H1 (cell line): ENCODE measurements around the gene CDC42BPB. TPM values are rescaled to one million over a fixed set of nuclear protein-coding genes. Genes with fewer than 3 reads are reported as not detected.

Experiments used
- CTCF ChIA-PET: fragments of 300-600 bp; sonication (Branson Sonifier 250); formaldehyde crosslinking; loops from one replicate; lab custom pipeline; 2021; ENCODE audit not compliant: partially characterized antibody; lab: Charles Lee
- POLR2A ChIA-PET: fragments of 300-600 bp; sonication (Branson Sonifier 250); formaldehyde crosslinking; loops from one replicate; lab custom pipeline; 2021; ENCODE audit warnings: inconsistent platforms; ENCODE audit not compliant: partially characterized antibody; lab: Charles Lee
- DNase-seq, 2 experiments: peaks; one replicate each; pipeline versions ENCODE4 v3.0.0 to v3.0.0-alpha.2; 2010 to 2022; ENCODE audit warnings: low spot score in 2 of 2, low read depth in 1 of 2, mixed read lengths in 1 of 2
- FAIRE-seq: peaks from 2 replicates; lab custom pipeline; 2011; peaks lifted over from hg19 to GRCh38; lab: Jason Lieb, UNC
- H2AFZ ChIP-seq: 2 replicates; pipeline ENCODE4 v1.8.1; 2012; ENCODE audit warnings: low read length, inconsistent platforms
- H2AK5ac ChIP-seq: 2 replicates; pipeline ENCODE4 v1.6.1; 2013; ENCODE audit warnings: low read depth, low read length
- H2BK120ac ChIP-seq: replicated peaks from 2 replicates; pipeline ENCODE3; 2013; ENCODE audit warnings: low read depth, low read length, inconsistent platforms
- H2BK12ac ChIP-seq: 2 replicates; pipeline ENCODE4 v1.6.1; 2013; ENCODE audit warnings: low read depth, low read length
- H2BK15ac ChIP-seq: 2 replicates; pipeline ENCODE4 v1.6.1; 2013; ENCODE audit warnings: low read length
- H2BK20ac ChIP-seq: 2 replicates; pipeline ENCODE4 v1.6.1; 2013; ENCODE audit warnings: low read length
- H2BK5ac ChIP-seq: 2 replicates; pipeline ENCODE4 v1.6.1; 2013; ENCODE audit warnings: low read depth, low read length
- H3K14ac ChIP-seq: 2 replicates; pipeline ENCODE4 v1.6.1; 2013; ENCODE audit warnings: inconsistent platforms; ENCODE audit not compliant: insufficient read length
- H3K18ac ChIP-seq: 2 replicates; pipeline ENCODE4 v1.6.1; 2013; ENCODE audit warnings: low read length; ENCODE audit errors: extremely low read depth
- H3K23ac ChIP-seq: 2 replicates; pipeline ENCODE4 v1.6.1; 2013; ENCODE audit warnings: inconsistent platforms; ENCODE audit not compliant: insufficient read length
- H3K23me2 ChIP-seq: 2 replicates; pipeline ENCODE4 v1.6.1; 2013; ENCODE audit warnings: low read depth, low read length
- H3K27ac ChIP-seq: 2 replicates; pipeline ENCODE4 v1.6.1; 2011; ENCODE audit warnings: low read depth, low read length, inconsistent platforms
- H3K27me3 ChIP-seq, 4 experiments: replicated peaks in 1 of 4; 1 replicate in 1 of 4; 2 replicates in 3 of 4; pipeline versions ENCODE4 v1.6.1 to v1.8.1; 2011 to 2013; ENCODE audit warnings: low read length in 3 of 4, mild to moderate bottlenecking in 3 of 4, inconsistent platforms in 2 of 4, mixed read lengths in 2 of 4, moderate library complexity in 1 of 4; ENCODE audit not compliant: control insufficient read depth in 3 of 4, insufficient read depth in 3 of 4; ENCODE audit errors: extremely low read depth in 1 of 4
- H3K36me3 ChIP-seq, 4 experiments: 2 replicates each; pipeline versions ENCODE4 v1.6.1 to v1.8.1; 2011 to 2013; ENCODE audit warnings: mild to moderate bottlenecking in 4 of 4, low read length in 3 of 4, moderate library complexity in 2 of 4, control low read depth in 1 of 4, inconsistent platforms in 1 of 4; ENCODE audit not compliant: insufficient read depth in 4 of 4, control insufficient read depth in 2 of 4
- H3K4ac ChIP-seq: replicated peaks from 2 replicates; pipeline ENCODE3; 2013; ENCODE audit warnings: low read length, low read depth, mixed read lengths, inconsistent platforms; ENCODE audit not compliant: insufficient read length
- H3K4me1 ChIP-seq, 4 experiments: replicated peaks in 1 of 4; 1 replicate in 1 of 4; 2 replicates in 3 of 4; pipeline versions ENCODE4 v1.6.1 to v1.8.1; 2011 to 2013; ENCODE audit warnings: low read length in 3 of 4, inconsistent platforms in 2 of 4, mixed read lengths in 1 of 4; ENCODE audit not compliant: insufficient read depth in 4 of 4, control insufficient read depth in 3 of 4
- H3K4me2 ChIP-seq, 2 experiments: 2 replicates each; pipeline versions ENCODE4 v1.6.1 to v1.8.1; 2011 to 2013; ENCODE audit warnings: low read depth in 2 of 2, low read length in 2 of 2, control low read depth in 1 of 2, inconsistent platforms in 1 of 2, mild to moderate bottlenecking in 1 of 2; ENCODE audit not compliant: insufficient read depth in 1 of 2
- H3K4me3 ChIP-seq, 4 experiments: fragments of 200-600, 300-600 bp in 1 of 4; sonication (generic), shearing (Covaris generic), sonication (Bioruptor Twin) in 1 of 4; 2 replicates each; pipeline versions ENCODE4 v1.5.1 to v1.8.1; 2011 to 2016; ENCODE audit warnings: low read length in 4 of 4, low read depth in 3 of 4, control low read depth in 2 of 4, inconsistent platforms in 2 of 4, mild to moderate bottlenecking in 2 of 4, mixed read lengths in 1 of 4, moderate library complexity in 1 of 4; ENCODE audit not compliant: insufficient read depth in 2 of 4; ENCODE audit errors: extremely low read depth in 1 of 4
- H3K56ac ChIP-seq: replicated peaks from 2 replicates; pipeline ENCODE3; 2013; ENCODE audit warnings: low read depth, mild to moderate bottlenecking, mixed read lengths, low read length, inconsistent platforms; ENCODE audit not compliant: insufficient read length
- H3K79me1 ChIP-seq: 2 replicates; pipeline ENCODE4 v1.6.1; 2013; ENCODE audit warnings: low read depth, low read length, control low read depth
- H3K79me2 ChIP-seq, 2 experiments: 2 replicates each; pipeline versions ENCODE4 v1.6.1 to v1.8.1; 2012 to 2013; ENCODE audit warnings: low read length in 2 of 2, mild to moderate bottlenecking in 2 of 2, inconsistent platforms in 1 of 2; ENCODE audit not compliant: insufficient read depth in 2 of 2, control insufficient read depth in 1 of 2
- H3K9ac ChIP-seq, 4 experiments: replicated peaks in 1 of 4; 1 replicate in 1 of 4; 2 replicates in 3 of 4; pipeline versions ENCODE4 v1.6.1 to v1.8.1; 2011 to 2013; ENCODE audit warnings: low read depth in 3 of 4, low read length in 3 of 4, control low read depth in 2 of 4, mild to moderate bottlenecking in 2 of 4, moderate library complexity in 2 of 4, inconsistent platforms in 1 of 4; ENCODE audit errors: extremely low read depth in 1 of 4
- H3K9me3 ChIP-seq, 2 experiments: 2 replicates each; pipeline versions ENCODE4 v1.6.1 to v1.8.1; 2012 to 2013; ENCODE audit warnings: mild to moderate bottlenecking in 2 of 2, moderate library complexity in 2 of 2, control low read depth in 1 of 2, inconsistent platforms in 1 of 2, low read depth in 1 of 2, low read length in 1 of 2, mixed read lengths in 1 of 2; ENCODE audit not compliant: insufficient read depth in 2 of 2
- H4K20me1 ChIP-seq, 2 experiments: replicated peaks in 1 of 2; 2 replicates each; pipeline versions ENCODE3 to v1.8.1; 2011 to 2013; ENCODE audit warnings: inconsistent platforms in 2 of 2, low read length in 2 of 2, mild to moderate bottlenecking in 1 of 2; ENCODE audit not compliant: insufficient read depth in 2 of 2, control insufficient read depth in 1 of 2
- H4K5ac ChIP-seq: 2 replicates; pipeline ENCODE4 v1.6.1; 2013; ENCODE audit warnings: low read length, low read depth, mixed read lengths, inconsistent platforms; ENCODE audit not compliant: insufficient read length
- H4K8ac ChIP-seq: 2 replicates; pipeline ENCODE4 v1.8.0; 2013; ENCODE audit warnings: mild to moderate bottlenecking, moderate library complexity, low read length, inconsistent platforms; ENCODE audit not compliant: insufficient read depth; ENCODE audit errors: extremely low read depth
- H4K91ac ChIP-seq: replicated peaks from 2 replicates; pipeline ENCODE3; 2013; ENCODE audit warnings: low read length, mixed read lengths, inconsistent platforms; ENCODE audit not compliant: insufficient read length
- ASH2L ChIP-seq: fragments of 200-600, 300-600 bp; sonication (generic); IDR thresholded peaks from one replicate; pipeline ENCODE4 v1.7.1; 2017; ENCODE audit warnings: low read length
- ATF2 ChIP-seq: IDR thresholded peaks from 2 replicates; pipeline ENCODE4 v1.6.1; 2012; ENCODE audit warnings: low read length, inconsistent platforms
- BCL11A ChIP-seq, 2 experiments: IDR thresholded peaks; one replicate each; pipeline ENCODE4 v1.6.1; 2011; ENCODE audit warnings: low read depth in 2 of 2, low read length in 2 of 2, mild to moderate bottlenecking in 2 of 2
- CBX5 ChIP-seq: fragments of 300-800, 300-1000 bp; sonication (generic); IDR thresholded peaks from 2 replicates; pipeline ENCODE4 v1.7.1; 2016; ENCODE audit warnings: antibody characterized with exemption, low read length, low read depth
- CEBPB ChIP-seq: IDR thresholded peaks from 2 replicates; pipeline ENCODE4 v1.6.1; 2012; ENCODE audit warnings: low read depth, low read length
- EP300 ChIP-seq, 2 experiments: IDR thresholded peaks; 1 replicate in 1 of 2; 2 replicates in 1 of 2; pipeline ENCODE4 v1.6.1; 2011 to 2012; ENCODE audit warnings: low read depth in 2 of 2, low read length in 2 of 2, mild to moderate bottlenecking in 2 of 2, borderline replicate concordance in 1 of 2, inconsistent platforms in 1 of 2, moderate library complexity in 1 of 2
- EZH2 ChIP-seq: fragments of 200-600 bp; sonication (generic); IDR thresholded peaks from 2 replicates; pipeline ENCODE4 v1.7.1; 2012; ENCODE audit warnings: low read depth, mild to moderate bottlenecking, moderate library complexity, low read length, inconsistent platforms; ENCODE audit not compliant: severe bottlenecking
- PHF8 ChIP-seq: fragments of 200-600 bp; sonication (generic); conservative IDR thresholded peaks from 2 replicates; pipeline ENCODE4 v1.7.1; 2012; ENCODE audit warnings: low read depth, mild to moderate bottlenecking, inconsistent platforms, low read length, moderate library complexity
- POLR2A ChIP-seq, 2 experiments: IDR thresholded peaks; 1 replicate in 1 of 2; 2 replicates in 1 of 2; pipeline ENCODE4 v1.6.1; 2011; ENCODE audit warnings: low read depth in 2 of 2, low read length in 2 of 2, mild to moderate bottlenecking in 2 of 2; ENCODE audit errors: control extremely low read depth in 1 of 2
- POLR2AphosphoS5 ChIP-seq: IDR thresholded peaks from 2 replicates; pipeline ENCODE4 v1.6.1; 2011; ENCODE audit warnings: low read depth, low read length
- RAD21 ChIP-seq, 2 experiments: IDR thresholded peaks in 1 of 2; conservative IDR thresholded peaks in 1 of 2; 2 replicates each; pipeline ENCODE4 v1.6.1; 2011; ENCODE audit warnings: low read depth in 2 of 2, low read length in 2 of 2, improper control_type of control experiment in 1 of 2, inconsistent platforms in 1 of 2, mild to moderate bottlenecking in 1 of 2, moderate library complexity in 1 of 2
- SP1 ChIP-seq: IDR thresholded peaks from 2 replicates; pipeline ENCODE4 v1.6.1; 2011; ENCODE audit warnings: low read depth, low read length
- ZNF274 ChIP-seq: IDR thresholded peaks from 2 replicates; pipeline ENCODE4 v1.7.0; 2012; ENCODE audit warnings: low read length, borderline replicate concordance; ENCODE audit errors: extremely low read depth
- WGBS, 2 experiments: shearing (Covaris generic) in 1 of 2; methylation state at CpG; one replicate each; pipeline versions ENCODE4 v1.1.6 to v1.1.7; 2013 to 2015; ENCODE audit warnings: low lambda C conversion rate in 2 of 2, mixed read lengths in 2 of 2, inconsistent platforms in 1 of 2, low coverage in 1 of 2, missing lambda C conversion rate in 1 of 2; ENCODE audit not compliant: insufficient replicate concordance in 2 of 2, insufficient coverage in 1 of 2, insufficient read length in 1 of 2; ENCODE audit errors: extremely low coverage in 1 of 2, missing lambda C conversion rate in 1 of 2; 5-methylcytosine and 5-hydroxymethylcytosine counted together
- polyA plus RNA-seq, 7 experiments: library from polyadenylated mRNA; depleted of rRNA in 3 of 7; stranded (reverse) in 5 of 7; unstranded in 2 of 7; fragments of >200 nt in 5 of 7; fragments of 200-250 nt in 2 of 7; gene quantifications; 1 replicate in 5 of 7; 2 replicates in 1 of 7; 4 replicates in 1 of 7; pipeline versions ENCODE4 v1.2.1 to v1.2.3, GENCODE V29; 2011 to 2013; ENCODE audit warnings: missing spikeins in 2 of 7, mixed read lengths in 2 of 7
- total RNA-seq: library from RNA; stranded (reverse); fragmentation: NEBNext Ultra II Directional; extraction: Animal tissue kit (Norgen Biotek cat#: 25700); gene quantifications from 2 replicates; pipeline ENCODE4 v1.2.1, GENCODE V29; 2021

CDC42BPB gene
- total and polyA plus RNA-seq, 2 of the 8 experiments (the other 6 are each of a cell fraction or from before 2014, with no cell fraction given): 51.2 to 88.2 TPM

DNA sequence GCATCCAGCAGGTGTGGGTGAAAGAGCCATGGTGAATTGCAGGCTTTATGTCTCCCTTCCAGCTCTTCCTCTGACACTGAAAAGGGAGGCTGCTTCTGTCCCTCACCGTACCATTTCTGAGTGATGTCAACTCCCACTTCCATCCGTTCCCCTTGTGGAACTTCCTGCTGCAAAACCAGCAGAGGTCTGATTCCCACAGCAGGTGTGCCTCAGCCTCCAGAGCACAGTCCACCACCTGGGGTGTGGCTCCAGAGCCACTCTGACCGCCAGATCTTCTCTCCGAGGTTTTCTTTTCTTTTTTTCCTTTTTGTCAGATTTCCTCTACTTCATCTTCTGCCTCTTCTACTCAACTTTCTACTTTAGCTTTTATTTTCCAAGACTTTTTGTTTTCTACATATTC, 62.7 kb downstream of the CDC42BPB start:
- H3K9me3 ChIP-seq: no peaks in the 10 kb centered on the region
- TF ChIP-seq ATF2 (no peak), CBX5 (no peak), SP1 (no peak), EZH2 (no peak), ASH2L (no peak), BCL11A (IDR thresholded peaks at IDR 0.05; ENCODE audit: low read depth in 2 of 2, low read length in 2 of 2) (no peak), POLR2AphosphoS5 (no peak), ZNF274 (no peak), POLR2A (IDR thresholded peaks at IDR 0.05; ENCODE audit: control extremely low read depth in 1 of 2, low read depth in 2 of 2, low read length in 2 of 2) (no peak), EP300 (IDR thresholded peaks at IDR 0.05; ENCODE audit: borderline replicate concordance in 1 of 2, low read depth in 2 of 2, low read length in 2 of 2) (no peak), CEBPB (no peak), RAD21 (IDR thresholded peaks at IDR 0.05 in 1 of 2, conservative IDR thresholded peaks at IDR 0.05 in 1 of 2; ENCODE audit: low read depth in 2 of 2, low read length in 2 of 2) (no peak), PHF8 (no peak)
- TF ChIP-seq, all 59 proteins: peak for 0
- Histone ChIP-seq H4K5ac (no peak overlapping the region), H3K4me2 (no peak overlapping the region), H3K23ac (no peak overlapping the region), H3K27me3 (no peaks in the 10 kb centered on the region), H4K91ac (no peak overlapping the region), H3K79me1 (peaks cover 2% of the 10 kb centered on the region; the same call in 1 of the 2 replicates), H2AFZ (no peak overlapping the region), H2AK5ac (no peak overlapping the region), H3K9ac (no peak overlapping the region), H4K8ac (no peak overlapping the region; the same call in 1 of the 2 replicates), H2BK120ac (no peak overlapping the region), H3K4me1 (0 out of 7 replicates have a peak, but pooled peaks cover 0 to 2% (median 0%) of the 10 kb centered on the region in 4 experiments), H3K27ac (no peak overlapping the region), H3K36me3 (peaks cover 0 to 21% (median 6%) of the 10 kb centered on the region in 4 experiments; a peak in 5 of 8 replicates), H3K56ac (no peak overlapping the region), H3K23me2 (no peaks in the 10 kb centered on the region), H2BK12ac (no peak overlapping the region), H3K4ac (no peak overlapping the region), H2BK20ac (no peak overlapping the region), H2BK15ac (no peak overlapping the region), H3K4me3 (no peak overlapping the region), H4K20me1 (peaks cover 0 to 2% of the 10 kb centered on the region in 2 experiments), H2BK5ac (no peak overlapping the region), H3K79me2 (no peaks in the 10 kb centered on the region), H3K14ac (no peak overlapping the region), H3K18ac (no peak overlapping the region)
- CTCF ChIA-PET: interaction anchor here (1.2 kb wide), 1 partner anchor 79 kb away, joined by 3 read pairs; no protein-coding TSS in a partner anchor
- FAIRE-seq (no peak), DNase-seq (no peak)
- POLR2A ChIA-PET: no interaction called here
- WGBS, 2 experiments: 85% methylated on average over 4 of the region's 4 CpGs; no CpG with 5 or more reads in 1 of the 2 experiments
